HEK293 (cell line): ENCODE measurements around the gene PDE2A.

Source experiments
- CTCF ChIP-seq: fragments of 450-650 bp; formaldehyde crosslinking; IDR thresholded peaks from 2 replicates; pipeline ENCODE4 v1.5.1; 2016; ENCODE audit warnings: missing biosample characterization, missing genetic modification characterization
- REPIN1 ChIP-seq: fragments of 450-650 bp; formaldehyde crosslinking; IDR thresholded peaks from 2 replicates; pipeline ENCODE4 v1.5.1; 2017; ENCODE audit warnings: missing biosample characterization, missing genetic modification characterization, low read depth
- ZBTB48 ChIP-seq: fragments of 450-650 bp; formaldehyde crosslinking; IDR thresholded peaks from 2 replicates; pipeline ENCODE4 v1.5.1; 2016; ENCODE audit warnings: missing biosample characterization, missing genetic modification characterization
- ZNF24 ChIP-seq: fragments of 450-650 bp; formaldehyde crosslinking; IDR thresholded peaks from 2 replicates; pipeline ENCODE4 v1.5.1; 2016; ENCODE audit warnings: missing biosample characterization, missing genetic modification characterization
- ZNF311 ChIP-seq: fragments of 450-650 bp; formaldehyde crosslinking; IDR thresholded peaks from 2 replicates; pipeline ENCODE4 v1.5.1; 2017; ENCODE audit warnings: missing biosample characterization, missing genetic modification characterization, borderline replicate concordance
- ZNF600 ChIP-seq: fragments of 450-650 bp; formaldehyde crosslinking; IDR thresholded peaks from 2 replicates; pipeline ENCODE4 v1.5.1; 2016; ENCODE audit warnings: missing biosample characterization, missing genetic modification characterization
- ZNF660 ChIP-seq: fragments of 450-650 bp; IDR thresholded peaks from 2 replicates; pipeline ENCODE4 v1.5.1; 2018; ENCODE audit warnings: missing biosample characterization, mild to moderate bottlenecking, missing genetic modification characterization
- ZSCAN4 ChIP-seq: fragments of 450-650 bp; formaldehyde crosslinking; IDR thresholded peaks from 2 replicates; pipeline ENCODE4 v1.5.1; 2017; ENCODE audit warnings: missing biosample characterization, missing genetic modification characterization

DNA sequence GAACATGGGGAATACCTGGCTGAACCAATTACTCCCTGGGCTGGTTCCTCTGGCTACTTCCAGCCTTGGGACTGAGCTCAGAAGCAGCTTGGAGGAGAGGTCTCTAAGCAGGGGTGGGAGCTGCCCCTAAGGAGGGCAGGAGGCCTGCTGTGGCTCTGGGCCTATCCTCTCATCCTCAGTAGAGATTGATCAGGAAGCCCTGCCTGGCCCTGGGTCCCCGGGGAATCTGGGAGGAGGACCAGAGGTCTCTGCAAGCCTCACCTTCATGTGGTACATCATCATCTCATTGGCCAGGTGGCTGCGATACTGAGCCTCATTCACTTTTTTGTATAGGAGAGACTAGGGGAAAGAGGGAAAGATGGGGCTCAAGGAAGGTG is 91.1 kb downstream of the PDE2A start:
- TF ChIP-seq CTCF (tag by site-specific recombination) (no peak), ZNF311 (tag by site-specific recombination) (no peak), ZSCAN4 (no peak), ZBTB48 (tag by site-specific recombination) (no peak), ZNF600 (tag by site-specific recombination) (no peak), REPIN1 (tag by site-specific recombination) (no peak), ZNF660 (no peak), ZNF24 (tag by site-specific recombination) (no peak)
